ENCODE data around the gene SPTBN1.

- no peak for TF ChIP-seq CTCF (IDR thresholded peaks at IDR 0.05 in 2 of 3, conservative IDR thresholded peaks at IDR 0.05 in 1 of 3; ENCODE audit: insufficient read depth in 2 of 3, low read depth in 1 of 3, low read length in 3 of 3)
- TF ChIP-seq YY1 (IDR thresholded peaks at IDR 0.05; ENCODE audit: borderline replicate concordance in 1 of 3, control insufficient read depth in 1 of 3, extremely low read depth in 1 of 3, insufficient read depth in 3 of 3, insufficient read length in 1 of 3, insufficient replicate concordance in 2 of 3, low read depth in 1 of 3, low read length in 2 of 3): no peak
These were observed 97.6 kb downstream of the SPTBN1 start for GRCh38 chr2:54553775-54554174.

Data from K562 (cell line).